Fibroblast of skin of right quadriceps (primary cell): ENCODE measurements around the gene LIG1.

ENCODE experiments used
- DNase-seq: peaks from one replicate; pipeline ENCODE4 v3.0.0-alpha.2; 2013

Gene LIG1

GRCh38 chr19:48069435-48069834, 100.7 kb downstream of the LIG1 start:
- no peak for DNase-seq
